Spleen (tissue), 11 donors: ENCODE data around the gene POLG. TPM values are rescaled to one million over a fixed set of nuclear protein-coding genes. Genes with fewer than 3 reads are reported as not detected.

ENCODE experiments used
- DNase-seq: peaks from one replicate; pipeline ENCODE4 v3.0.0-alpha.2; 2020
- H3K27ac ChIP-seq, 8 donors: fragments of 200-600 bp; sonication (generic) in 7 of 8; 1 replicate in 4 of 8; 2 replicates in 4 of 8; pipeline versions ENCODE4 v1.5.0 to v1.8.0; 2016 to 2021; ENCODE audit warnings: inconsistent platforms in 4 of 8, mild to moderate bottlenecking in 4 of 8, moderate library complexity in 1 of 8
- H3K27me3 ChIP-seq, 7 donors: fragments of 200-600 bp; sonication (generic) in 6 of 7; replicated peaks in 1 of 7; 1 replicate in 4 of 7; 2 replicates in 3 of 7; pipeline versions ENCODE4 v1.5.0 to v1.8.0; 2016 to 2021; ENCODE audit warnings: inconsistent platforms in 3 of 7, mild to moderate bottlenecking in 1 of 7
- H3K36me3 ChIP-seq, 6 donors: fragments of 200-600 bp; sonication (generic) in 5 of 6; 1 replicate in 4 of 6; 2 replicates in 2 of 6; pipeline versions ENCODE4 v1.5.0 to v1.8.0; 2016 to 2021; ENCODE audit warnings: inconsistent platforms in 2 of 6
- H3K4me1 ChIP-seq, 6 donors: fragments of 200-600 bp; sonication (generic) in 5 of 6; 1 replicate in 3 of 6; 2 replicates in 3 of 6; pipeline versions ENCODE4 v1.5.0 to v1.8.0; 2016 to 2021; ENCODE audit warnings: inconsistent platforms in 3 of 6
- H3K4me3 ChIP-seq, 8 donors: fragments of 200-600 bp; sonication (generic) in 7 of 8; 1 replicate in 4 of 8; 2 replicates in 4 of 8; pipeline versions ENCODE4 v1.5.0 to v1.8.0; 2016 to 2021; ENCODE audit warnings: inconsistent platforms in 4 of 8, mild to moderate bottlenecking in 4 of 8, moderate library complexity in 2 of 8
- H3K9me3 ChIP-seq, 8 donors: fragments of 200-600 bp; sonication (generic) in 7 of 8; 1 replicate in 4 of 8; 2 replicates in 4 of 8; pipeline versions ENCODE4 v1.5.0 to v1.8.0; 2016 to 2021; ENCODE audit warnings: inconsistent platforms in 4 of 8
- CTCF ChIP-seq, 11 experiments: fragments of 200-600 bp in 7 of 11; fragments of 450-650 bp in 4 of 11; sonication (generic) in 4 of 11; IDR thresholded peaks in 8 of 11; conservative IDR thresholded peaks in 3 of 11; 1 replicate in 7 of 11; 2 replicates in 4 of 11; pipeline versions ENCODE4 v1.4.0 to v1.8.0; 2016 to 2021; ENCODE audit warnings: antibody characterized with exemption in 11 of 11, inconsistent platforms in 4 of 11, mild to moderate bottlenecking in 1 of 11
- POLR2A ChIP-seq, 3 donors: fragments of 450-650 bp; IDR thresholded peaks; one replicate each; pipeline ENCODE4 v1.5.1; 2017; ENCODE audit warnings: antibody characterized with exemption in 3 of 3, mild to moderate bottlenecking in 1 of 3
- POLR2AphosphoS5 ChIP-seq, 3 donors: sonication (generic); formaldehyde crosslinking; IDR thresholded peaks; one replicate each; pipeline ENCODE4 v1.5.1; 2017; ENCODE audit warnings: antibody characterized with exemption in 3 of 3
- WGBS, 5 donors: extraction: QIAGEN DNeasy Blood & Tissue Kit in 3 of 5; methylation state at CpG; one replicate each; pipeline versions ENCODE4 v1.1.5 to v1.1.7; 2013 to 2018; 5-methylcytosine and 5-hydroxymethylcytosine counted together
- intact Hi-C: fragments of 100-400 bp; cut with DNase I; formaldehyde crosslinking; loops from one replicate; pipeline ENCODE4 v1.15.0; 2023; ENCODE audit warnings: low total_unique reads
- polyA plus RNA-seq, 3 donors: library from polyadenylated mRNA; stranded (reverse); fragments of 200-250 nt; gene quantifications; one replicate each; pipeline ENCODE4 v1.2.1, GENCODE V29; 2013
- total RNA-seq, 7 donors: library from RNA; depleted of rRNA in 3 of 7; stranded (reverse); fragments of >200 nt in 3 of 7; fragmentation: NEBNext Ultra II Directional in 4 of 7; extraction: Animal tissue kit (Norgen Biotek cat#: 25700) in 4 of 7; gene quantifications; one replicate each; pipeline versions ENCODE4 v1.1.0 to v1.2.1, GENCODE V29; 2016 to 2021
- donor health status: healthy with polysubstance abuse.
- donor health status: DM: no; HTN: no; CAD: no; lungs with moderate emphysema.
- donor health status: DM: no; HTN: no; CAD: no.
- donor health status: Bipolar disorder and iron deficiency.
- donor health status: healthy.
- donor health status: DM: no; HTN: no; CAD: no.
- donor health status: DM: yes; HTN: yes; CAD: no.

Gene POLG
- total and polyA plus RNA-seq, 10 donors = 38.3 to 105 (median 68.3) TPM

- TF ChIP-seq CTCF (IDR thresholded peaks at IDR 0.05 in 8 of 11, conservative IDR thresholded peaks at IDR 0.05 in 3 of 11) = no peak
- no peak for TF ChIP-seq POLR2AphosphoS5 (IDR thresholded peaks at IDR 0.05)
- no peak for TF ChIP-seq POLR2A (IDR thresholded peaks at IDR 0.05)
- no peak overlapping the region for H3K27ac ChIP-seq
- no peak overlapping the region for H3K4me3 ChIP-seq
- 85 to 96% (median 86%) methylated on average over 5 of the region's 5 CpGs for WGBS, 5 donors
- H3K27me3 ChIP-seq = no peaks in the 10 kb centered on the region
- peaks cover 0 to 71% (median 8%) of the 10 kb centered on the region in 6 donors for H3K36me3 ChIP-seq
- H3K9me3 ChIP-seq = peaks cover 0 to 4% (median 0%) of the 10 kb centered on the region in 8 donors
- intact Hi-C loops = no loop called here
- DNase-seq = no peak
- H3K4me1 ChIP-seq = no peaks in the 10 kb centered on the region
Observed at GRCh38 chr15:89301304-89302089, 33.1 kb downstream of the POLG start.

- TF ChIP-seq POLR2AphosphoS5 (IDR thresholded peaks at IDR 0.05) (no peak), CTCF (IDR thresholded peaks at IDR 0.05 in 8 of 11, conservative IDR thresholded peaks at IDR 0.05 in 3 of 11) (peak in 1 of 11 experiments; percentile 24), POLR2A (IDR thresholded peaks at IDR 0.05) (no peak)
- intact Hi-C loops = no loop called here
- Histone ChIP-seq H3K9me3 (peaks cover 0 to 4% (median 0%) of the 10 kb centered on the region in 8 donors), H3K27me3 (no peaks in the 10 kb centered on the region), H3K27ac (no peak overlapping the region), H3K36me3 (peaks cover 0 to 68% (median 6%) of the 10 kb centered on the region in 6 donors), H3K4me1 (no peaks in the 10 kb centered on the region), H3K4me3 (no peak overlapping the region)
- DNase-seq = no peak
Observed at GRCh38 chr15:89299896-89300295, 34.7 kb downstream of the POLG start.

- TF ChIP-seq CTCF (IDR thresholded peaks at IDR 0.05 in 8 of 11, conservative IDR thresholded peaks at IDR 0.05 in 3 of 11) (no peak), POLR2AphosphoS5 (IDR thresholded peaks at IDR 0.05) (no peak), POLR2A (IDR thresholded peaks at IDR 0.05) (no peak)
- peaks cover 0 to 82% (median 10%) of the 10 kb centered on the region in 6 donors for H3K36me3 ChIP-seq
- no peak overlapping the region for H3K4me3 ChIP-seq
- intact Hi-C loops = no loop called here
- H3K4me1 ChIP-seq = no peaks in the 10 kb centered on the region
- no peaks in the 10 kb centered on the region for H3K9me3 ChIP-seq
- 91 to 98% (median 96%) methylated on average over 2 of the region's 2 CpGs for WGBS, 5 donors
- H3K27ac ChIP-seq = no peak overlapping the region
- H3K27me3 ChIP-seq = no peaks in the 10 kb centered on the region
- DNase-seq = no peak
Observed at GRCh38 chr15:89293012-89293411, 41.6 kb downstream of the POLG start.

- H3K36me3 ChIP-seq = peaks cover 0 to 92% (median 10%) of the 10 kb centered on the region in 6 donors
- DNase-seq = no peak
- no peaks in the 10 kb centered on the region for H3K4me1 ChIP-seq
- 87 to 95% (median 89%) methylated on average over 2 of the region's 2 CpGs for WGBS, 5 donors
- no peaks in the 10 kb centered on the region for H3K9me3 ChIP-seq
- H3K4me3 ChIP-seq = no peak overlapping the region
- intact Hi-C loops = no loop called here
- H3K27ac ChIP-seq = no peak overlapping the region
- no peaks in the 10 kb centered on the region for H3K27me3 ChIP-seq
- no peak for TF ChIP-seq POLR2AphosphoS5 (IDR thresholded peaks at IDR 0.05)
- TF ChIP-seq POLR2A (IDR thresholded peaks at IDR 0.05) = no peak
- TF ChIP-seq CTCF (IDR thresholded peaks at IDR 0.05 in 8 of 11, conservative IDR thresholded peaks at IDR 0.05 in 3 of 11) = no peak
Observed at GRCh38 chr15:89291934-89292438, 42.6 kb downstream of the POLG start.
